HG03354 (cell line): ENCODE results near the gene CEACAM1.
"Not testable (repeated sequence)": the region's sequence is repeated elsewhere in the genome, so short reads cannot be mapped to it uniquely, and the experiment has no call there.

Source experiments
- ATAC-seq: cut with Tn5 transposase; IDR thresholded peaks from one replicate; pipeline ENCODE4 v1.9.1; 2021; ENCODE audit warnings: mild to moderate bottlenecking; ENCODE audit not compliant: unreplicated experiment, poor library complexity, severe bottlenecking

The CEACAM1 gene

DNA sequence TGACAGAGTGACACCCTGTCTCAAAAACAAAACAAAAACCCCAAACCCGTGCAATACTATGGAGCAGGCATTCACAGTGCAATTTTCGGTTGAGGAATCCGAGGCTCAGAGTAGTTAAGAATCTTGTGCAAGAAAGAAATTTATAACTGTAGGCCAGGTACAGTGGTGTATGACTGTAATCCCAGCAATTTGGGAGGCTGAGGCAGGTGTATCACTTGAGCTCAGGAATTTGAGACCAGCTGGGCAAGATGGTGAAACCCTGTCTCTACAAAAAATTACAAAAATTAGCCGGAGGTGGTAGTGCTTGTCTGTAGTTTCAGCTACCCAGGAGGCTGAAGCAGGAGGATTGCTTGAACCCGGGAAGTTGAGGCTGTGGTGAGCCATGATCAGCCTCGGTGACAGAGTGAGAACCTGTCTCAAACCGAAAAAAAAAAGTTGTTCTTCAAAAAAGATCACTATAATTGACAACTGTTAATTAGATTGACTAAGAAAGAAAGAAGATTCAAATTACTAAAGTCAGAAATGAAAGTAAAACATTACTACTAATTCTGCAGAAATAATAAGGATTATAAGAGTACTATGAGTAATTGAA is 12.9 kb downstream of the CEACAM1 start:
- ATAC-seq = no peak

DNA sequence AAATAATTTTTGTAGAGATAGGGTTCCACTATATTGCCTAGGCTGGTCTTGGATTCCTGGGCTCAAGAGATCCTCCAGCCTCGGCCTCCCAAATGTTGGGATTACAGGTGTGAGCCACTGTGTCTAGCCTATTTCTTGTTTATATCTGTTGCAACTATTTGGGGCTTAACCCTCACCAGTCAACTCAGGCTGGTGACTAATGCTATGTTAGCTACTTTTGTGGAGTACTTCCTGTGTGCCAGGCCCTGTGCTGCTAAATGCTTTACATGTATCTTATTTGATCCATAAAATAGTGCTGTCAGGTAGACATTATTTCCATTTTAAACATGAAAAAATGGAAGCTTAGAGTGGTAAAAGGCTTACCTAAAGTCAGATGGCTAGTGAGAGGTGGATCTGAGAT is 13.8 kb downstream of the CEACAM1 start:
- no peak for ATAC-seq

DNA sequence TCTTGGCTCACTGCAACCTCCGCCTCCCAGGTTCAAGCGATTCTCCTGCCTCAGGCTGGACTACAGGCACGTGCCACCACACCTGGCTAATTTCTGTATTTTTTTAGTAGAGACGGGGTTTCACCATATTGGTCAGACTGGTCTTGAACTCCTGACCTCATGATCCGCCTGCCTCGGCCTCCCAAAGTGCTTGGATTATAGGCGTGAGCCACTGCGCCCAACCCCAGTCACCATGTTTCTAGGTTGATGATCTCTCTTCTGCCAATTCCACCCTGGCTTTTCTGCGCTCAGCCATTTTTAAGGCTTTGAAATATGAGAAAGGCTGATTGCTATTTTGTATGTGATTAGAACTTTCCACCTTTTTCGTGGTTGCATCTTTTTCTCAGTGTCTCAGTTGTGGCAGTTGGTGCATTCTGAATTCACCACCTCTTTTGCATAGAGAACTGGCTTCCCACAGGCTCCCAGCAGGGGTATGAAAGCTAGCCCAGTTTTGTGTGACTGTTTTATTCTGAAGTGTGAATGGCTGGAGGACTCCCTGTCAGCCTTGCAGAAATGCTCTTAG is 15.5 kb downstream of the CEACAM1 start:
- ATAC-seq = peak; percentile 62

DNA sequence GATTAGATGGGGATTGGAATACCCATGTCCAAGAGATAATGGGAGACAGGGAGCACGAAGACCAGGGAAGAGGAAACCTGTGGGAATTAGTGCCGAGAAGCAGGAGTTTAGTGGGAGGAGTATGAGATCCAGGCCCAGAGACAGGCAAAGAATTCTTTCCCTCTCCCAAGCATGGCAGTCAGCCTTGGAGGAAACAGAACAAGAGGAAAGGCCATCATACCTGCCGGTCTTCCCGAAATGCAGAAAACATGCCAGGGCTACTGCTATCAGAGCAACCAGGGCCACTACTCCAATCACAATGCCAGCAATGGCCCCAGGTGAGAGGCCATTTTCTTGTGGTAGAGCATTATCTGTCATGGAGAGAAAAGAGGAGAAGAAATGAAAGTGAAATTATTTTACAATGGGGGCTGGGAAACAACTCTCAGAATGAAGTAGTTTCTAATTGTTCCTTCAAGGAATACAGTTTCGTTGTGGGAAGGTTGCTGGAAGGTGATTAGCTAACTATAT is 16.1 kb downstream of the CEACAM1 start:
- no peak for ATAC-seq

DNA sequence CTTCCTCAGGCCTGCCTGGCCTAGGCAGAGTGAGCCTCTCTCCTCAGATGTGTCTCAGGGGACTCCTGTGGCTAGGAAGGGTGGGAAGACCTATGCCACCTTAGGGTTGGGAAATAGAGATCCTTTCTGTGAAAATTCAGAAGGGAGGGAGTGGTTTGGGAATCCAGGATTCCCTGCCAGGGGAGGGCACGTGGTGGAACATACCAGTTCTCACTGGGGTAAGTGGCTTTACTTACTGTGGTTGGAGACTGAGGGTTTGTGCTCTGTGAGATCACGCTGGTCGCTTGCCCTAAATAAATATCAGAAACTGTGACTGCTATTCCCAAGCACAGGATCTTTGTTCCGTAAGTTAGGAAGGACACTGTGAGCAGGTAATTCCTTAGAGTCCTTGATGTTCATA is 16.9 kb downstream of the CEACAM1 start:
- no peak for ATAC-seq

DNA sequence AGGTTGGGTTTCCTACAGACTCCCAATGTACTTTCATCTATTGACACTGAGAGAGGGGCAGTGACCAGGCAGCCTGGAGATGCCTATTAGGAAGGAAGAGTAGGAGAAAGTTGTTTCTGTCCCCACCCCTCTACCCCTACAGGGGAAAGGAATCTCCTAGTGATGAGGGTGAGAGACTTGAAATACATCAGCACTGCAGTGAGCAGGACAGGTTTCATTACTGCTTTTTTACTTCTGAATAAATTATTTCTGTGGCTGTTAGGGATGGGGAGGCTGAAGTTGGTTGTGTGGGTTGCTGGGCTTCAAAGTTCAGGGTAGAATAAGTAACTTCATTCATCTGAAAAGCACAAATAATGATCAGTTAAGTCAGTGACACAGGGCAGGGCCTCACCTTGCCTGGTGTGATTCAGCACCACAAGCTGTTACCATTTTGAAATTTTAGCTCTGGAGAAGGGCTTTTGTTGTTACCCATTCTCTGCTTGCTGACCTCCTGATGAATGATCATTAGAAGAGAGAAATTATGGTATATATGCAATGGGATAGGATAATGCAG is 19.3 kb downstream of the CEACAM1 start:
- ATAC-seq = no peak

DNA sequence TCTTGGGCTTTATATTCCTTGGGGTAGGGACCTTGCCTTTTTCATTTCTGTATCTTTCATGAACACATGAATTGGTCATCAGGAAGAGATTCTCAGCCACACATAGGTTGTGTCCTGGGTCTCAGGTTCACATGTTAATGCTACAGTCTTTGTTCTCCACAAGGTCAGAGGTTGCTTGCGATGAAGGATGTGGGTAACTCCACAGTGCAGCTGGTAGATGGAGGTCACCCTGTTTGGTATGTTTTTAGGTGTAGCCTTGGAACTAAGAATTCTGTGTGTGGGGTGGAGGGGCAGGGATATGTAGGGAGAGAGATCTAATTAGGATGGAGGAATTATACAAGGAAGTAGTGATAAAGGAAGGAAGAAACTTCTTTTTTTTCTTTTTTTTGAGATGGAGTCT is 23.2 kb downstream of the CEACAM1 start:
- ATAC-seq = no peak

DNA sequence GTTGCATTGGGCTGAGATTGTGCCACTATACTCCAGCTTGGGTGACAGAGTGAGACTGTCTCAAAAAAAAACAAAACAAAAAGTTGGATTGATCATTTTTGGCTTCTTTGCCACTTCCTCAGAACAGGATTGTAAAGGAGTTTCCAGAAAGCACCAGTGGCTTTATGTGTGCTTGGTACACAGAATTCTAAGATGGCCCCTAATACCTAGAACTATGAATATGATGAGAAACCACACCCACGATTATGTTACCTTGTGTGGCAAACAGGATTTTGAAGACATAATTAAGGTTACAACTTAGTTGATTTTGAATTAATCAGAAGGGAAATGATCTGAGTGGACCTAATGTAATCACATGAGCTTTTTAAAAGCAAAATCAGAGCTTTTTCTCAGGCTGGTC is 26.5 kb downstream of the CEACAM1 start:
- no peak for ATAC-seq

DNA sequence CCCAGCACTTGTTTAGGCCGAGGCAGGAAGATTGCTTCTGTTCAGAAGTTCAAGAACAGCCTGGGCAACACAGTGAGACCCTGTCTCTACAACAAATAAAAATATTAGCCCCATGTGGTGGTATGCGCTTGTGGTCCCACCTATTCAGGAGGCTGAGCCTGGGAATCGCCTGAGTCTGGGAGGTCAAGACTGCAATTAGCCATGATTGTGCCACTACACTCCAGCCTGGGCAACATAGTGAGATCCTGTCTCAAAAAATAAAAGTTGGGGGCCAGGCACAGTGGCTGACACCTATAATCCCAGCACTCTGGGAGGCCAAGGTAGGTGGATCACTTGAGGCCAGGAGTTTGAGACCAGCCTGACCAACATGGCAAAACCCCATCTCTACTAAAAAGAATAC is 27.0 kb downstream of the CEACAM1 start:
- not testable (repeated sequence) for ATAC-seq

DNA sequence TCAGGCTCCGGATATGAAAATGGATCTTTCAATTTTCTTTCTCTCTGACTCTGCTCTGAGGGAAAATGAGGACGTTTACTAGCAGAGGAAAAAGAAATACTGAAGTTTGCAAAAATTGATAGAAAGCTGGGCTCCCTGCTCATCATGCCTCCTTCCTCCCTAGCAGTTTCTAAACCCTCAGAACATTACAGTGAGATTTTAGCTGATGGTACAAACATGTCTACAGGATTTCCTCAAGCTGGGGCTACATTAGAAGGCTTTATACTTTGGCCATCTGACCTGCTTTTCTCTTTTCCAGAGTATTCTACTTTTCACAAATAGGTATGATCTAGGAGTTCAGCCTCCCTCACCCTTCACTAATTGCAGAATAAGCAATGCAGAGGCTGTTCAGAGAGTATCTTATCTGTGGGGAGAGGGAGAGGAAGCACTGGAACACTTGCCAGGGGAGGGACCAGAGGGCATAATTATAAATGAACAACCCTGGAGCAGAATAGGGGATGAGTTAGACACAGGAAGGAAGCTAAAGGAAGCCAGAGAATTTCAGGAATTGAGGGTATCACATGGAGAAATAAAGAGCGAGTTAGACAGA is 30.0 kb downstream of the CEACAM1 start:
- no peak for ATAC-seq

DNA sequence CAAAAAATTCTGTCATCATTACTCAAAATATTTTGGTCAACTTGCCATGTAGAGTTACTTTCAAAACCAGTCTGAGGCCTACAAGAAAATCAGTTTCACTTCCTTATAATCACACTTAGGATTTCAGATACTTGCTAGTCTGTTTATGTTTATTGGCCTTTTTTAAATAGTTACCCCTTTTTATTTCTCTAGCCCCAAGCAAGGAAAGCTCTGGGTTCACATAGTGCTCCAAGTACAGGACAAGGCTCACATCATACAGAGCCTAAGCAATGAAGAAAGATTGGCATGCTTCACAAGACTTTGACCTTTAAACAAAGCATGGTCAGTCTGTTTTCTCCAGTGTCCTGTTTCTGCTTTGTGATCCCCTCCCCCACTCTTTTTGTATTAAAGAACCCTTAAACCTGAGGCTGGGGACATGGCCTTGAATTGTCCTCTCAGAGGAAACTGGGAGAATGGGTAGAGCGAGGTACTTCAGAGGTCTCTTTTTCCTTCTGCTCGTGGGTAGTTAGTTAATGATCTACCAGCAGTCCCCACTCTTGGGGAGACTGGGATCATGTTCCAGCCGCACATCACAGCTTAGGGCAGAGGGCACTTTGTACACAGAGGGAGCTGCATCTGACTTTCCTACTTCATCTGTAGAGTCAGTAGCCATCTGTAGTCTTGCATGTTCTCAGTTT is 30.7 kb downstream of the CEACAM1 start:
- peak; percentile 66 for ATAC-seq

DNA sequence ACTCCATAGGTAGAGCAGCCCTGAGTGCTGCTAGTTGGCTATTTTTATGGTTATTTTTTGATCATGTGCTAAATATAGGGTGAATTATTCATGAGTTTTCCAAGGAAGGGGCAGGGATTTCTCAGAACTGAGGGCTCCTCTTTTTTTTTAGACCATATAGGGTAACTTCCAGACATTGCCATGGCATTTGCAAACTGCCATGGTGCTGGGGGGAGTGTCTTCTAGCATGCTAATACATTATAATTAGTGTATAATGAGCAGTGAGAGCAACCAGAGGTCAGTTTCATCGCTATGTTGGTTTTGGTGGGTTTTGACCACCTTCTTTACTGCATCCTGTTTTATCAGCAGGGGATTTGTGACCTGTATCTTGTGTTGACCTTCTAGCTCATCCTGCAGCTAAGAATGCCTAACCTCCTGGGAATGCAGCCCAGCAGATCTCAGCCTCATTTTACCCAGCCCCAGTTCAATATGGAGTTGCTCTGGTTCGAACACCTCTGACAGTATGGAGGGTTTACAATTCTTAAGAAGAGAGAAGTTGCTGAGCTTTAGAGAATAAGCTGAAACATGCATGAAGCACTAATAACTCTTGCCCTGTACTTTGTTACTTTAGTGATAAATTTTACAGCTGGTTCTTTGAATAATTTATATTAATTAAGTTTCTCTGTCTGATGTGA is 31.7 kb downstream of the CEACAM1 start:
- ATAC-seq = no peak

DNA sequence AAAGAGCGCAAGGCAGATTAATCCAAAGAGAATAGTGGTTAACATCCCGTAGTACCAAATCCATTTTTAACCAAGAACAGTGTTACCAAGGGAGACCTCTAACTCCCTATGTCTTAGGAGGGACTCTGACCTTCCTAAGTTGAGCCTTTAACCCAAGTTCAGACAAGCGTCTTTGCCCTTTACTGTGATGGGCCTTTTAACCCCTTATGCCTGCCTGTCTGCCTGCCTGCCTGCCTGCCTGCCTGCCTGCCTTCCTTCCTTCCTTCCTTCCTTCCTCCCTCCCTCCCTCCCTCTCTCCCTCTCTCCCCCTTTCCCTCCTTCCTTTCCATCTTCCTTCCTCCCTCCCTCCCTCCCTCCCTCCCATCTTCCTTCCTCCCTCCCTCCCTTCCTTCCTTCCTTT is 32.6 kb downstream of the CEACAM1 start:
- ATAC-seq = no peak

DNA sequence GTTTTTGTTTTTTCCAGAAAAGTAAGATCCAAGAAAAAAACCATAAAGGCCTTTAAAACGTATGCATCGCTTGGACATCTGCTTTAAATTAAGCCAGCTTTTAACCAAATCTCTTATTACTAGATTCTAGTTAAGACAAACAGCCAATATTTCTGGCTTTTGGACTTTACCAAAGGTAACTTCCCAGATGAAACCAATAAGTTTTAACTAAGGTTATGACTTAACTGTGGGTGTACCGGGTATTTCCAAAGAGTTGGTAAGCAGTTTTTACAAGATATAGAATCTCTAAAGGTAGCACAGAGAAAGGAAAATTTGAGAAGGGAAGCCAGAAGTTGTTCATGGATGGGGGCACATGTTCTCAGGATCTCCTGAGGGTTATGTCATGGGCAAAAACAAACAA is 34.0 kb downstream of the CEACAM1 start:
- ATAC-seq = no peak

DNA sequence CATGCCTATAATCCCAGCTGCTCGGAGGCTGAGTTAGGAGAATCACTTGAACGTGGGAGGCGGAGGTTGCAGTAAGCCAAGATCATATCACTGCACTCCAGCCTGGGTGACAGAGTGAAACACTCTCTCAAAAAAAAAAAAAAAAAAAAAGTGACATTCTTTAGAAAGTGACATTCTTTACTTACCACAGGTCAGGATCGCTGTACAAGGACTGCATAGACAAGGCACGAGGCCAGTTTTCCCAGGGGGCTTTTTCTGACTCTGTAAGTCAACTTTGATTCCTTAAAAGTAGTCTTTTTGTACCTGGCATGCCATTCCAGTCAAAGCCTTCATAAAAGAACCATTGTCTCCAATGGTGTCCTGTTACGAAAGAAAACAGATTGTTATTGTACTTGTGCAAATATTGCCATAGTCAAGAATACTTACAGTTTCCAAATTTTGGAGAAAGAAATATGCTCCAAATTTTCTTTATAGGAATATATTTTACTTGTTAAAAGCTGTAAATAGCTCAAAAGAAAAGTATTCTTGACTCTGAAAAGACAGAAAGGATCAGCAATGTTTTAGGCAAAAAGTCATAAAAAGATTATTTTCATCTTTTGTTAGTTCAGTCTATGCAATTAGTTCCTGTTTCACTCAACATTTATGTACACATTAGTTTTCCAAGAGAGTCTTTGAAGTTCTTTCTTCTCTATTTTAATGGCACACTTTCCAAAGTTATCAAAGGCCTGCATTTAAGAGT is 39.3 kb downstream of the CEACAM1 start:
- ATAC-seq = no peak

DNA sequence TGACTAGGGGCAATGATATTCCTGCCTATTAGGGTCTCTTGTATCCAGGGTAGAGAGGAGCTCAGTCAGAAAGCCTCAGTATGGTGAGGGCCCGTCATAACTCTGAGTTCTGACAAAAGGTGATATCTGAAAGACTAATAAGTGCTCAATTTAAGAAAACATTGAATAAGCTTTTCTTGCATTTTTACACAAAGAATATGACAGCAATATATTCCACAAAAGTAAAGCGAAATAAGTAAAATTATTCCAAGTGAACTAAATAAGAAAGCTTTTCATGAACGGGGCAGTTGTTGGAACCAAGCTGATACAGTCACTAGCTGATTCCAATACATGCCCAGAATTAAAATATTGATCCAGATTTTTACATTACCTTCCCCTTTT is 40.5 kb downstream of the CEACAM1 start:
- no peak for ATAC-seq

DNA sequence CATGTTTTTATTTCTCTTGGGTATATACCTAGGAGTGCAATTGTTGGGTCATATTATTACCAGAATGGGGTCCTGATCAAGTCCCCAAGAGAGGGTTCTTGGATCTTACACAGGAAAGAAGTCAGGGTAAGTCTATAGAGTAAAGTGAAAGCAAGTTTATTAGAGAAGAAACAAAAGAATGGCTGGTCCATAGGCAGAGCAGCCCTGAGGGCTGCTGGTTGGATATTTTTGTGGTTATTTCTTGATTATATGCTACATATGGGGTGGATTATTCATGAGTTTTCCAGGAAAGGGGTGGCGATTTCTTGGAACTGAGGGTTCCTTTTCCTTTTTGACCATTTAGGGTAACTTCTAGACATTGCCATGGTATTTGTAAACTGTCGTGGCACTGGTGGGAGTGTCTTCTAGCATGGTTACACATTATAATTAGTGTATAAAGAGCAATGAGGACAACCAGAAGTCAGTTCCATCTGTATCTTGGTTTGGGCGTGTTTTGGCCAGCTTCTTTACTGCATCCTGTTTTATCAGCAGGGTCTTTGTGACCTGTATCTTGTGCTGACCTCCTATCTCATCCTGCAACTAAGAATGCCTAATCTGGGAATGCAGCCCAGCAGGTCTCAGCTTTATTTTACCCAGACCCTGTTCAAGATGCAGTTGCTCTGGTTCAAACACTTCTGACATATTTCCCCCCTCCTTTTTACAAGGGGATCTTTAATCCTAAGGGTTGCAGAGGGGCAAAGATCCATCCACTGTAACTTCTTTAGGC is 41.1 kb downstream of the CEACAM1 start:
- no peak for ATAC-seq

DNA sequence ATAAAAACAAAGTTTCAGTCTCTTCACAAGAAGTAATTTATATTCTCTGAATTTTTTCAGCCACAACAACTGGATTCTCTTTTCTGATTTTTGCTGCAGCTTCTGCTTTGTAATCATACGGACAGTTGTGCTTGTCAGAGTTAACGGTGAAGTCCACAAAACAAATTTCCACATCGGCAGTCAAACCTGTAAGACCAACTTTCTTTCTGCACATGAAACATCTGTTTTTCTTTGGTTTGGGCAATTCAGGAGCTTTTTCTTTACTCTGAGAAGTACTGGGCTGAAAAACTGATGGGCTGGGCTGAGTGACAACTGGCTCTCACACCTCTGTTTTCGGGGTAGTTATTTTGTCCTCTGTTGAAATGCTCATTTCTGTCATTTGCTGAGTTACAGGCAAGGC is 43.2 kb downstream of the CEACAM1 start:
- not testable (repeated sequence) for ATAC-seq
